WI38 (cell line): ENCODE measurements around the gene ZNF22.

Experiments
- H3K4me3 ChIP-seq: 2 replicates; pipeline ENCODE4 v1.5.1; 2011; ENCODE audit warnings: low read depth, mild to moderate bottlenecking, control low read depth, low read length
- TF ChIP-seq, protein P1 (sequence below): IDR thresholded peaks from 2 replicates; pipeline ENCODE4 v1.5.1; 2012; ENCODE audit warnings: low read depth, mild to moderate bottlenecking, control low read depth, low read length

Gene ZNF22

DNA sequence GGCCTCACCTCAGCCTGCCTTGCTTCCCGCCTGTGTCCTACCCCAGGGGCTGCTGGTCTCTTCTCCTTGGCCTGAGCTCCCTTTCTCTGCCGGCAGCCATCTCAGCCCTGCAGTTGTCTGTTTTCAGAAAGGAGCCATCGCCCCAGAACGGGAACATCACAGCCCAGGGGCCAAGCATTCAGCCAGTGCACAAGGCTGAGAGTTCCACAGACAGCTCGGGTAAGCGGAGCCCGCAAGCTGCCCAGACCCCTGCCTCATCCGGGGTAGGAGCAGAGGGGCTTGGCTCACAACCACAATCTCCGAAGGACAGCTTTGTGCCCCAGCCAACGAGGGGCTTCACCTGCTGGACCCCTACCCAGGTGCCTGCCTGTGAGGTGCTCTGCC, 16.8 kb upstream of the ZNF22 start:
- TF ChIP-seq, protein P1, sequence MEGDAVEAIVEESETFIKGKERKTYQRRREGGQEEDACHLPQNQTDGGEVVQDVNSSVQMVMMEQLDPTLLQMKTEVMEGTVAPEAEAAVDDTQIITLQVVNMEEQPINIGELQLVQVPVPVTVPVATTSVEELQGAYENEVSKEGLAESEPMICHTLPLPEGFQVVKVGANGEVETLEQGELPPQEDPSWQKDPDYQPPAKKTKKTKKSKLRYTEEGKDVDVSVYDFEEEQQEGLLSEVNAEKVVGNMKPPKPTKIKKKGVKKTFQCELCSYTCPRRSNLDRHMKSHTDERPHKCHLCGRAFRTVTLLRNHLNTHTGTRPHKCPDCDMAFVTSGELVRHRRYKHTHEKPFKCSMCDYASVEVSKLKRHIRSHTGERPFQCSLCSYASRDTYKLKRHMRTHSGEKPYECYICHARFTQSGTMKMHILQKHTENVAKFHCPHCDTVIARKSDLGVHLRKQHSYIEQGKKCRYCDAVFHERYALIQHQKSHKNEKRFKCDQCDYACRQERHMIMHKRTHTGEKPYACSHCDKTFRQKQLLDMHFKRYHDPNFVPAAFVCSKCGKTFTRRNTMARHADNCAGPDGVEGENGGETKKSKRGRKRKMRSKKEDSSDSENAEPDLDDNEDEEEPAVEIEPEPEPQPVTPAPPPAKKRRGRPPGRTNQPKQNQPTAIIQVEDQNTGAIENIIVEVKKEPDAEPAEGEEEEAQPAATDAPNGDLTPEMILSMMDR, result no peak
- no peak overlapping the region for H3K4me3 ChIP-seq

DNA sequence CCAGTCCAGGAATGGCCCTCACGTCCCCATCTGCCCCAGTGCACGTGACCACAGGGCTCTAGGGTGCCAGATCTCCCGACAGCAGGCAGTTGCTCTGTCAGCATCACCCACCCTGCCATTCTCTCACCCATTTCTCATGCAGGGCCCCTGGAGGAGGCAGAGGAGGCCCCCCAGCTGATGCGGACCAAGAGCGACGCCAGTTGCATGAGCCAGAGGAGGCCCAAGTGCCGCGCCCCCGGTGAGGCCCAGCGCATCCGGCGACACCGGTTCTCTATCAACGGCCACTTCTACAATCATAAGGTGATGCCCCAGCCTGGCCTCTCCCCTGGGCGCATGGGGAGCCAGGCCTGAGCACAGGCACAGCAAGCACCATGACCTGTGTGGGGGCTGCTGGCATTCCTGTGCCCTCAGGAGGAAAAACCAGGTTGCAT, 16.0 kb upstream of the ZNF22 start:
- no peak overlapping the region for H3K4me3 ChIP-seq
- TF ChIP-seq, protein P1, result no peak

DNA sequence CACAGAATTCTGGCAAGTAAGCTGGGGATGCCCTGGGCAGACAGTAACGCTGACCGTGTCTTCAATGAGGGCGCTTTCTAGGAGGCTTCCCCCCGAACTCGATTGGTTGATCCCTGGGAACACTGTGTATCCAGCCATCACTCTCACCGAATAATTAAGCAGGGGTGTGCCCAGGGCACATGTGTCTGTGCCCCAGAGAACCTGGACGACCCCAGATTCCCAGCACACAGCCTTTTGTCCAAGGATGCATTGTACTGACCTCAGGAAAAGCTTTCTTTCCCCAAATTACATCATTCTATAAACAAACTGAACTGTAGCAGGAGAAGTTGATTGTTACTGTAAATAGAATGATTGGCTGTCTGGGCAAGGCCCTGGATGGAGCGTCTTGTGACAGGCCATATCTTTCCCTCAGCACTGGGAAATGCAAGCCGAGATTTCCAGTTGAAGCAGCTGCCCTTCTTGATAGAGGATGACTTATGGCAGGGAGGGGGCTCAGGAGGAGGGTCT, 15.5 kb upstream of the ZNF22 start:
- no peak overlapping the region for H3K4me3 ChIP-seq
- TF ChIP-seq, protein P1, result no peak

DNA sequence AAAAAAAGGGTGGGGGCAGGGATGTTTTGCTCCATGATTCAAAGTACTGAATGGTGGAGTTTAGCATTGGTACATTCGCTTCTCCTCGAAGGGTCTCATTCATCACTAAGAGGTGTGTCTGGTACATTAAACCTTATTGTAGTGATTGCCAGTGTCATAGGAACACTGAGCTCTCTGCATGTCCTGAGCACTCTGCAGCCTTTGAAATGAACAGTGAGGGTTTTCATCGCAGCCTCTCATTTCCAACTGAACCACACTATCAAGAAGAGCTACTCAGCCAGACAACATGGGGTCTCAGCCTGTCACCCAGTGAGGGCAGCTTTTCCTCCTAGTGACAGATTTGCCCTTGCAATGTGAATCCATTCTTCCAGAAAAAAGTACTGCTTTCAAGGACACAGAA, 14.5 kb upstream of the ZNF22 start:
- H3K4me3 ChIP-seq, result no peak overlapping the region
- TF ChIP-seq, protein P1, result no peak

DNA sequence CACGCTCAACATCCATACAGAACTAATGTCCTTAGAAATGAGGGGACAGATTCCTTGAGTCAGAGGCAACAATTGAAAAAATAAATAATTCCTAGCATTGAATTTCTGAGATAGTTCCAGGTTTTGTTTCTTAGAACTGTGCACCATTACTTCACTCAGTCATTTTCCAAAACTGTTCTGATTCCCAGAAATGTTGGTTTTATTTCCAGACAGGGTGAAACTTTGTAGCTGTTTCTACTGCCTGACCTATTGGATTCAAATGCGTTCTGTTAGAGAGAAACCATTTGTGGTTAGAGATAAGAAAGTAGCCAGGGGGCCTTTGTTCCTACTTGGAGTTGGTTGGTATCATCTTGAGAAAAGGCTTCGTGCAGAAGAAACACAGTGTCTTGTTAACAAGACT, 14.1 kb upstream of the ZNF22 start:
- TF ChIP-seq, protein P1, result no peak

DNA sequence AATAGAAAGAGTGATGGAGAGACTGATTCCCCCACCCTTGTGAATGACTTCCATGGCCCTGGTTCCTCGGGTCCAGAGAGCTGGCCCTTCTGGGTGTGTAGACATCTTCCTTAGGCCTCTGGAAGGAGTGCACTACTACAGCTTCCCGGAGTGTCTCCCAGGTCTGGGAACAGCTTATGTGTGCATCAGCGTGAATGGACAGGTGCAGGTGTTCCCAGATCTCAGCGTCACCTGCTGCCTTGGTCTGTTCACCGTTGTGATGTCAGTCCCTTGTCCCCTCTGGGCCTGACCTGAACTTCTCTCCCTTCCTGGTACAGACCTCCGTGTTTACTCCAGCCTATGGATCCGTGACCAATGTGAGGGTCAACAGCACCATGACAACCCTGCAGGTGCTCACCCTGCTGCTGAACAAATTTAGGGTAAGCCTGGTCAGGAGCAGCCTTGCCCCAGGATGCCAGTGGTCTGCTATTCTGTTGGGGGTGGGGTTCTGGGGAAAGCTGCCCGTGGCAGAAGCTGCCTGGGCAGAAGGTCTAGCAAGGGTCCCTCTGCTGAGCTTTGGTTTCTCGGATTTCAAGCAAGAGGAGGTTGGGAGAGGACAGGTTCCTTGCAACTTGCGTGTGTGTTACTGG, 11.7 kb upstream of the ZNF22 start:
- TF ChIP-seq, protein P1, result no peak
- H3K4me3 ChIP-seq, result no peak overlapping the region

More for the DNA sequence above, 14.1 kb upstream of the ZNF22 start:
- no peak overlapping the region for H3K4me3 ChIP-seq

DNA sequence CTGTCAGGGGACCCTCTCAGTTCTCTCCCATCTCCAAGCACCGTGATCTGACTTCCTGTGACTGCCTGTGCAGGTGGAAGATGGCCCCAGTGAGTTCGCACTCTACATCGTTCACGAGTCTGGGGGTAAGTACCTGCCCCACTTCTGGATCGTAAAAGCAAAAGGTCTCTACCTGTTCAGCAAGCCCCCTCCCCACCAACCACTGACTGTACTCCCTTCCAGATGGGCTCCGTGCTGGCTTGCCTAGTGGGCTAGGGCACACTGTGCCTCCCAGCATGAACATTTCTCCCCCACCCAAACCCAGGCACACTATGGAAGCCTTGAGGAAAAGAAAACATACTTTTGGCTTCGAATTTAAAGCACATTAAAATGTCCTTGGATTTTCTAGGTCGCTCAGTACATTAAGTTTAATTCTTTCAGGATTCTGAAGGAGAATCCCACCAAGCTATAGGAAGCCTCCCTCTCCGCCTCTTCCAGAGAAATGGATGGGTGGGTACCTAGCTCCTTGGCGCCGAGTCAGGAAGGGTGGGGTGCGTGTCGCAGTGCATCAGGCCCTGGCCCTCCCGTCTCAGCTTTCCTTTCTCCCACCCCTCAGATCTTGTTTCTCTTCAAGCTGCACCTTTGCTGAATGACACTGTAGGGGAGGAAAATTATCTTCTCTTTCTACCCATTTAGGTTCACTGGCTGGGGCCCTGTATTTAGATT, 11.0 kb upstream of the ZNF22 start:
- no peak overlapping the region for H3K4me3 ChIP-seq
- TF ChIP-seq, protein P1, result no peak
